H1 (cell line): ENCODE data around the gene SNAPC2. TPM values are rescaled to one million over a fixed set of nuclear protein-coding genes. Genes with fewer than 3 reads are reported as not detected.

Source experiments
- BRCA1 ChIP-seq: IDR thresholded peaks from 2 replicates; pipeline ENCODE4 v1.6.1; 2012; ENCODE audit warnings: low read depth, low read length, improper control_type of control experiment
- JUND ChIP-seq: IDR thresholded peaks from 2 replicates; pipeline ENCODE4 v1.6.1; 2011; ENCODE audit warnings: mild to moderate bottlenecking, improper control_type of control experiment, low read length
- KDM5A ChIP-seq: fragments of 200-600 bp; IDR thresholded peaks from 2 replicates; pipeline ENCODE4 v1.7.1; 2012; ENCODE audit warnings: mild to moderate bottlenecking, low read length, inconsistent platforms, mixed read lengths
- MAX ChIP-seq: IDR thresholded peaks from 2 replicates; pipeline ENCODE4 v1.6.1; 2012; ENCODE audit warnings: inconsistent platforms
- NRF1 ChIP-seq: IDR thresholded peaks from 2 replicates; pipeline ENCODE4 v1.6.1; 2011; ENCODE audit warnings: mild to moderate bottlenecking, low read depth, low read length, improper control_type of control experiment
- SIN3A ChIP-seq, 2 experiments: IDR thresholded peaks in 1 of 2; conservative IDR thresholded peaks in 1 of 2; 2 replicates each; pipeline ENCODE4 v1.6.1; 2011 to 2012; ENCODE audit warnings: low read length in 2 of 2, improper control_type of control experiment in 1 of 2, low read depth in 1 of 2, mild to moderate bottlenecking in 1 of 2
- SRF ChIP-seq: IDR thresholded peaks from 2 replicates; pipeline ENCODE4 v1.6.1; 2011; ENCODE audit warnings: mild to moderate bottlenecking, low read depth, low read length, moderate library complexity
- TBP ChIP-seq: IDR thresholded peaks from 2 replicates; pipeline ENCODE4 v1.6.1; 2011; ENCODE audit warnings: low read depth, low read length, improper control_type of control experiment
- TCF12 ChIP-seq: IDR thresholded peaks from 2 replicates; pipeline ENCODE4 v1.6.1; 2011; ENCODE audit warnings: low read depth, mild to moderate bottlenecking, low read length
- polyA plus RNA-seq, 7 experiments: library from polyadenylated mRNA; depleted of rRNA in 3 of 7; stranded (reverse) in 5 of 7; unstranded in 2 of 7; fragments of >200 nt in 5 of 7; fragments of 200-250 nt in 2 of 7; gene quantifications; 1 replicate in 5 of 7; 2 replicates in 1 of 7; 4 replicates in 1 of 7; pipeline versions ENCODE4 v1.2.1 to v1.2.3, GENCODE V29; 2011 to 2013; ENCODE audit warnings: missing spikeins in 2 of 7, mixed read lengths in 2 of 7
- total RNA-seq: library from RNA; stranded (reverse); fragmentation: NEBNext Ultra II Directional; extraction: Animal tissue kit (Norgen Biotek cat#: 25700); gene quantifications from 2 replicates; pipeline ENCODE4 v1.2.1, GENCODE V29; 2021
- TF ChIP-seq, protein P1 (sequence below): fragments of 300-600 bp; sonication (generic); IDR thresholded peaks from 2 replicates; pipeline ENCODE4 v1.7.1; 2012; ENCODE audit warnings: low read length, moderate library complexity, mild to moderate bottlenecking, inconsistent platforms; ENCODE audit not compliant: insufficient replicate concordance

The SNAPC2 gene
- total and polyA plus RNA-seq, 2 of the 8 experiments (the other 6 are each of a cell fraction or from before 2014, with no cell fraction given): 18.2 to 20.3 TPM

DNA sequence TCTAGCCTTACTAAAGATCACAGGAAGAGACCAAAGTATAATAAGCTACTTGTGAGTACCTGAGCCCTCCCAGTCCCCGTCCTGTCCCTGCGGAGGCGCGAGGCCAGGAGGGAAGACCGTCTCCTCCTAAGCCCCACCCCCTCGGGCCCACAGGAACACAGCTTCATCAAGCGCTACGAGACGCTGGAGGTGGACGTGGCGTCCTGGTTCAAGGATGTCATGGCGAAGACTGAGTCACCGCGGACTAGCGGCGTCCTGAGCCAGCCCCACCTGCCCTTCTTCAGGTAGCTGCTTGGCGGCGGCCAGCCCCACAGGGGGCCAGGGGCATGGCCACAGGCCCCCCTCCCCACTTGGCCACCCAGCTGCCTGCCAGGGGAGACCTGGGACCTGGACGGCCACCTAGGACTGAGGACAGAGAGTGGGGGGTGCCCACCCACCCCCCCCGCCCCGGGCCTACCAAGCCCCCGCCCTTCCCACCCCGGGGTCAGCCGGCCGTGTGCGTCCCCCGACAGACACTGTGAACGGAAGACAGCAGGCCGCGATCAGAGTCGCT, 7.9 kb upstream of the SNAPC2 start (continued):
- TF ChIP-seq, protein P1, sequence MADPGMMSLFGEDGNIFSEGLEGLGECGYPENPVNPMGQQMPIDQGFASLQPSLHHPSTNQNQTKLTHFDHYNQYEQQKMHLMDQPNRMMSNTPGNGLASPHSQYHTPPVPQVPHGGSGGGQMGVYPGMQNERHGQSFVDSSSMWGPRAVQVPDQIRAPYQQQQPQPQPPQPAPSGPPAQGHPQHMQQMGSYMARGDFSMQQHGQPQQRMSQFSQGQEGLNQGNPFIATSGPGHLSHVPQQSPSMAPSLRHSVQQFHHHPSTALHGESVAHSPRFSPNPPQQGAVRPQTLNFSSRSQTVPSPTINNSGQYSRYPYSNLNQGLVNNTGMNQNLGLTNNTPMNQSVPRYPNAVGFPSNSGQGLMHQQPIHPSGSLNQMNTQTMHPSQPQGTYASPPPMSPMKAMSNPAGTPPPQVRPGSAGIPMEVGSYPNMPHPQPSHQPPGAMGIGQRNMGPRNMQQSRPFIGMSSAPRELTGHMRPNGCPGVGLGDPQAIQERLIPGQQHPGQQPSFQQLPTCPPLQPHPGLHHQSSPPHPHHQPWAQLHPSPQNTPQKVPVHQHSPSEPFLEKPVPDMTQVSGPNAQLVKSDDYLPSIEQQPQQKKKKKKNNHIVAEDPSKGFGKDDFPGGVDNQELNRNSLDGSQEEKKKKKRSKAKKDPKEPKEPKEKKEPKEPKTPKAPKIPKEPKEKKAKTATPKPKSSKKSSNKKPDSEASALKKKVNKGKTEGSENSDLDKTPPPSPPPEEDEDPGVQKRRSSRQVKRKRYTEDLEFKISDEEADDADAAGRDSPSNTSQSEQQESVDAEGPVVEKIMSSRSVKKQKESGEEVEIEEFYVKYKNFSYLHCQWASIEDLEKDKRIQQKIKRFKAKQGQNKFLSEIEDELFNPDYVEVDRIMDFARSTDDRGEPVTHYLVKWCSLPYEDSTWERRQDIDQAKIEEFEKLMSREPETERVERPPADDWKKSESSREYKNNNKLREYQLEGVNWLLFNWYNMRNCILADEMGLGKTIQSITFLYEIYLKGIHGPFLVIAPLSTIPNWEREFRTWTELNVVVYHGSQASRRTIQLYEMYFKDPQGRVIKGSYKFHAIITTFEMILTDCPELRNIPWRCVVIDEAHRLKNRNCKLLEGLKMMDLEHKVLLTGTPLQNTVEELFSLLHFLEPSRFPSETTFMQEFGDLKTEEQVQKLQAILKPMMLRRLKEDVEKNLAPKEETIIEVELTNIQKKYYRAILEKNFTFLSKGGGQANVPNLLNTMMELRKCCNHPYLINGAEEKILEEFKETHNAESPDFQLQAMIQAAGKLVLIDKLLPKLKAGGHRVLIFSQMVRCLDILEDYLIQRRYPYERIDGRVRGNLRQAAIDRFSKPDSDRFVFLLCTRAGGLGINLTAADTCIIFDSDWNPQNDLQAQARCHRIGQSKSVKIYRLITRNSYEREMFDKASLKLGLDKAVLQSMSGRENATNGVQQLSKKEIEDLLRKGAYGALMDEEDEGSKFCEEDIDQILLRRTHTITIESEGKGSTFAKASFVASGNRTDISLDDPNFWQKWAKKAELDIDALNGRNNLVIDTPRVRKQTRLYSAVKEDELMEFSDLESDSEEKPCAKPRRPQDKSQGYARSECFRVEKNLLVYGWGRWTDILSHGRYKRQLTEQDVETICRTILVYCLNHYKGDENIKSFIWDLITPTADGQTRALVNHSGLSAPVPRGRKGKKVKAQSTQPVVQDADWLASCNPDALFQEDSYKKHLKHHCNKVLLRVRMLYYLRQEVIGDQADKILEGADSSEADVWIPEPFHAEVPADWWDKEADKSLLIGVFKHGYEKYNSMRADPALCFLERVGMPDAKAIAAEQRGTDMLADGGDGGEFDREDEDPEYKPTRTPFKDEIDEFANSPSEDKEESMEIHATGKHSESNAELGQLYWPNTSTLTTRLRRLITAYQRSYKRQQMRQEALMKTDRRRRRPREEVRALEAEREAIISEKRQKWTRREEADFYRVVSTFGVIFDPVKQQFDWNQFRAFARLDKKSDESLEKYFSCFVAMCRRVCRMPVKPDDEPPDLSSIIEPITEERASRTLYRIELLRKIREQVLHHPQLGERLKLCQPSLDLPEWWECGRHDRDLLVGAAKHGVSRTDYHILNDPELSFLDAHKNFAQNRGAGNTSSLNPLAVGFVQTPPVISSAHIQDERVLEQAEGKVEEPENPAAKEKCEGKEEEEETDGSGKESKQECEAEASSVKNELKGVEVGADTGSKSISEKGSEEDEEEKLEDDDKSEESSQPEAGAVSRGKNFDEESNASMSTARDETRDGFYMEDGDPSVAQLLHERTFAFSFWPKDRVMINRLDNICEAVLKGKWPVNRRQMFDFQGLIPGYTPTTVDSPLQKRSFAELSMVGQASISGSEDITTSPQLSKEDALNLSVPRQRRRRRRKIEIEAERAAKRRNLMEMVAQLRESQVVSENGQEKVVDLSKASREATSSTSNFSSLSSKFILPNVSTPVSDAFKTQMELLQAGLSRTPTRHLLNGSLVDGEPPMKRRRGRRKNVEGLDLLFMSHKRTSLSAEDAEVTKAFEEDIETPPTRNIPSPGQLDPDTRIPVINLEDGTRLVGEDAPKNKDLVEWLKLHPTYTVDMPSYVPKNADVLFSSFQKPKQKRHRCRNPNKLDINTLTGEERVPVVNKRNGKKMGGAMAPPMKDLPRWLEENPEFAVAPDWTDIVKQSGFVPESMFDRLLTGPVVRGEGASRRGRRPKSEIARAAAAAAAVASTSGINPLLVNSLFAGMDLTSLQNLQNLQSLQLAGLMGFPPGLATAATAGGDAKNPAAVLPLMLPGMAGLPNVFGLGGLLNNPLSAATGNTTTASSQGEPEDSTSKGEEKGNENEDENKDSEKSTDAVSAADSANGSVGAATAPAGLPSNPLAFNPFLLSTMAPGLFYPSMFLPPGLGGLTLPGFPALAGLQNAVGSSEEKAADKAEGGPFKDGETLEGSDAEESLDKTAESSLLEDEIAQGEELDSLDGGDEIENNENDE: no peak
- TF ChIP-seq KDM5A (no peak), NRF1 (no peak), TCF12 (no peak), BRCA1 (no peak), SRF (no peak), MAX (no peak), SIN3A (conservative IDR thresholded peaks at IDR 0.05 in 1 of 2, IDR thresholded peaks at IDR 0.05 in 1 of 2; ENCODE audit: low read depth in 1 of 2, low read length in 2 of 2) (no peak), JUND (no peak), TBP (no peak)
